Measurements from ENCODE around the gene PSAT1. TPM values are rescaled to one million over a fixed set of nuclear protein-coding genes. Genes with fewer than 3 reads are reported as not detected.

Gene PSAT1
- total and polyA plus RNA-seq, 4 donors = 0.56 to 4.1 (median 2.2) TPM

- intact Hi-C loops (cut with DNase I) = no loop called here
- H3K27ac ChIP-seq (ENCODE audit: low read depth in 1 of 2, low read length in 2 of 2) = no peak overlapping the region
- DNase-seq (no peak), ATAC-seq (ENCODE audit: low FRiP score) (no peak)
- no peaks in the 10 kb centered on the region for H3K4me1 ChIP-seq (ENCODE audit: control insufficient read depth in 1 of 2, insufficient read depth in 2 of 2, low read length in 2 of 2)
- no peaks in the 10 kb centered on the region for H3K27me3 ChIP-seq (ENCODE audit: control insufficient read depth in 1 of 2, insufficient read depth in 2 of 2, low read length in 1 of 2)
- no peaks in the 10 kb centered on the region for H3K36me3 ChIP-seq (ENCODE audit: control insufficient read depth in 1 of 2, insufficient read depth in 2 of 2, low read length in 1 of 2)
- H3K9me3 ChIP-seq (ENCODE audit: control insufficient read depth, low read length) = no peaks in the 10 kb centered on the region
- 75 to 96% methylated on average over 4 of the region's 4 CpGs for WGBS, 2 donors
- H3K4me3 ChIP-seq (ENCODE audit: low read length in 2 of 2) = no peak overlapping the region
Observed at GRCh38 chr9:78320030-78320693, 23.2 kb downstream of the PSAT1 start.

- 98 to 99% methylated on average over 4 of the region's 4 CpGs for WGBS, 2 donors
- DNase-seq (no peak), ATAC-seq (ENCODE audit: low FRiP score) (no peak)
- Histone ChIP-seq H3K9me3 (ENCODE audit: control insufficient read depth, low read length) (no peaks in the 10 kb centered on the region), H3K4me3 (ENCODE audit: low read length in 2 of 2) (no peak overlapping the region), H3K4me1 (ENCODE audit: control insufficient read depth in 1 of 2, insufficient read depth in 2 of 2, low read length in 2 of 2) (no peaks in the 10 kb centered on the region), H3K27ac (ENCODE audit: low read depth in 1 of 2, low read length in 2 of 2) (no peak overlapping the region), H3K36me3 (ENCODE audit: control insufficient read depth in 1 of 2, insufficient read depth in 2 of 2, low read length in 1 of 2) (no peaks in the 10 kb centered on the region), H3K27me3 (ENCODE audit: control insufficient read depth in 1 of 2, insufficient read depth in 2 of 2, low read length in 1 of 2) (no peaks in the 10 kb centered on the region)
- intact Hi-C loops (cut with DNase I) = no loop called here
Observed at GRCh38 chr9:78320875-78321496, 24.1 kb downstream of the PSAT1 start.

- DNase-seq = no peak
- WGBS, 2 donors = 94 to 95% methylated on average over 7 of the region's 7 CpGs
- H3K4me3 ChIP-seq (ENCODE audit: low read length in 2 of 2) = no peak overlapping the region
- H3K27ac ChIP-seq (ENCODE audit: low read depth in 1 of 2, low read length in 2 of 2) = no peak overlapping the region
- no peaks in the 10 kb centered on the region for H3K4me1 ChIP-seq (ENCODE audit: control insufficient read depth in 1 of 2, insufficient read depth in 2 of 2, low read length in 2 of 2)
- no peaks in the 10 kb centered on the region for H3K36me3 ChIP-seq (ENCODE audit: control insufficient read depth in 1 of 2, insufficient read depth in 2 of 2, low read length in 1 of 2)
- no peak for ATAC-seq (ENCODE audit: low FRiP score)
- intact Hi-C loops (cut with DNase I) = no loop called here
- H3K9me3 ChIP-seq (ENCODE audit: control insufficient read depth, low read length) = no peaks in the 10 kb centered on the region
- no peaks in the 10 kb centered on the region for H3K27me3 ChIP-seq (ENCODE audit: control insufficient read depth in 1 of 2, insufficient read depth in 2 of 2, low read length in 1 of 2)
Observed at GRCh38 chr9:78321505-78321904, 24.6 kb downstream of the PSAT1 start.

GRCh38 chr9:78324068-78324650 is 27.2 kb downstream of the PSAT1 start:
- H3K27ac ChIP-seq (ENCODE audit: low read depth in 1 of 2, low read length in 2 of 2) = no peak overlapping the region
- no peaks in the 10 kb centered on the region for H3K36me3 ChIP-seq (ENCODE audit: control insufficient read depth in 1 of 2, insufficient read depth in 2 of 2, low read length in 1 of 2)
- intact Hi-C loops (cut with DNase I) = no loop called here
- DNase-seq (no peak), ATAC-seq (ENCODE audit: low FRiP score) (no peak)
- no peaks in the 10 kb centered on the region for H3K27me3 ChIP-seq (ENCODE audit: control insufficient read depth in 1 of 2, insufficient read depth in 2 of 2, low read length in 1 of 2)
- H3K4me3 ChIP-seq (ENCODE audit: low read length in 2 of 2) = no peak overlapping the region
- H3K9me3 ChIP-seq (ENCODE audit: control insufficient read depth, low read length) = no peaks in the 10 kb centered on the region
- H3K4me1 ChIP-seq (ENCODE audit: control insufficient read depth in 1 of 2, insufficient read depth in 2 of 2, low read length in 2 of 2) = no peaks in the 10 kb centered on the region
- 82 to 92% methylated on average over 10 of the region's 10 CpGs for WGBS, 2 donors

GRCh38 chr9:78324682-78325081 is 27.8 kb downstream of the PSAT1 start:
- H3K9me3 ChIP-seq (ENCODE audit: control insufficient read depth, low read length) = no peaks in the 10 kb centered on the region
- DNase-seq = no peak
- WGBS, 2 donors = 91 to 93% methylated on average over 8 of the region's 8 CpGs
- H3K27me3 ChIP-seq (ENCODE audit: control insufficient read depth in 1 of 2, insufficient read depth in 2 of 2, low read length in 1 of 2) = no peaks in the 10 kb centered on the region
- no peaks in the 10 kb centered on the region for H3K4me1 ChIP-seq (ENCODE audit: control insufficient read depth in 1 of 2, insufficient read depth in 2 of 2, low read length in 2 of 2)
- H3K27ac ChIP-seq (ENCODE audit: low read depth in 1 of 2, low read length in 2 of 2) = no peak overlapping the region
- intact Hi-C loops (cut with DNase I) = no loop called here
- no peak for ATAC-seq (ENCODE audit: low FRiP score)
- no peak overlapping the region for H3K4me3 ChIP-seq (ENCODE audit: low read length in 2 of 2)
- H3K36me3 ChIP-seq (ENCODE audit: control insufficient read depth in 1 of 2, insufficient read depth in 2 of 2, low read length in 1 of 2) = no peaks in the 10 kb centered on the region

- WGBS, 2 donors = 60 to 62% methylated on average over 6 of the region's 6 CpGs
- H3K27me3 ChIP-seq (ENCODE audit: control insufficient read depth in 1 of 2, insufficient read depth in 2 of 2, low read length in 1 of 2) = no peaks in the 10 kb centered on the region
- DNase-seq (no peak), ATAC-seq (ENCODE audit: low FRiP score) (no peak)
- H3K4me1 ChIP-seq (ENCODE audit: control insufficient read depth in 1 of 2, insufficient read depth in 2 of 2, low read length in 2 of 2) = no peaks in the 10 kb centered on the region
- no peaks in the 10 kb centered on the region for H3K9me3 ChIP-seq (ENCODE audit: control insufficient read depth, low read length)
- H3K27ac ChIP-seq (ENCODE audit: low read depth in 1 of 2, low read length in 2 of 2) = no peak overlapping the region
- intact Hi-C loops (cut with DNase I) = no loop called here
- H3K4me3 ChIP-seq (ENCODE audit: low read length in 2 of 2) = no peak overlapping the region
- no peaks in the 10 kb centered on the region for H3K36me3 ChIP-seq (ENCODE audit: control insufficient read depth in 1 of 2, insufficient read depth in 2 of 2, low read length in 1 of 2)
Observed at GRCh38 chr9:78325343-78325742, 28.4 kb downstream of the PSAT1 start.

GRCh38 chr9:78325846-78326360 is 29.0 kb downstream of the PSAT1 start:
- DNase-seq = no peak
- no peaks in the 10 kb centered on the region for H3K4me1 ChIP-seq (ENCODE audit: control insufficient read depth in 1 of 2, insufficient read depth in 2 of 2, low read length in 2 of 2)

GRCh38 chr9:78326564-78326963 is 29.6 kb downstream of the PSAT1 start:
- Histone ChIP-seq H3K9me3 (ENCODE audit: control insufficient read depth, low read length) (no peaks in the 10 kb centered on the region), H3K4me1 (ENCODE audit: control insufficient read depth in 1 of 2, insufficient read depth in 2 of 2, low read length in 2 of 2) (no peaks in the 10 kb centered on the region), H3K4me3 (ENCODE audit: low read length in 2 of 2) (no peak overlapping the region), H3K27me3 (ENCODE audit: control insufficient read depth in 1 of 2, insufficient read depth in 2 of 2, low read length in 1 of 2) (no peaks in the 10 kb centered on the region), H3K36me3 (ENCODE audit: control insufficient read depth in 1 of 2, insufficient read depth in 2 of 2, low read length in 1 of 2) (no peaks in the 10 kb centered on the region), H3K27ac (ENCODE audit: low read depth in 1 of 2, low read length in 2 of 2) (no peak overlapping the region)
- no peak for DNase-seq
- no peak for ATAC-seq (ENCODE audit: low FRiP score)
- intact Hi-C loops (cut with DNase I) = no loop called here
- WGBS, 2 donors = 88 to 90% methylated on average over 2 of the region's 2 CpGs

More at GRCh38 chr9:78325846-78326360, 29.0 kb downstream of the PSAT1 start:
- no peaks in the 10 kb centered on the region for H3K9me3 ChIP-seq (ENCODE audit: control insufficient read depth, low read length)
- intact Hi-C loops (cut with DNase I) = no loop called here
- H3K27me3 ChIP-seq (ENCODE audit: control insufficient read depth in 1 of 2, insufficient read depth in 2 of 2, low read length in 1 of 2) = no peaks in the 10 kb centered on the region
- H3K27ac ChIP-seq (ENCODE audit: low read depth in 1 of 2, low read length in 2 of 2) = no peak overlapping the region
- H3K4me3 ChIP-seq (ENCODE audit: low read length in 2 of 2) = no peak overlapping the region
- H3K36me3 ChIP-seq (ENCODE audit: control insufficient read depth in 1 of 2, insufficient read depth in 2 of 2, low read length in 1 of 2) = no peaks in the 10 kb centered on the region
- ATAC-seq (ENCODE audit: low FRiP score) = no peak
- 90 to 93% methylated on average over 5 of the region's 5 CpGs for WGBS, 2 donors

GRCh38 chr9:78332381-78332780 is 35.5 kb downstream of the PSAT1 start:
- H3K4me3 ChIP-seq (ENCODE audit: low read length in 2 of 2) = no peak overlapping the region
- intact Hi-C loops (cut with DNase I) = no loop called here
- H3K9me3 ChIP-seq (ENCODE audit: control insufficient read depth, low read length) = peaks cover 2% of the 10 kb centered on the region
- no peaks in the 10 kb centered on the region for H3K27me3 ChIP-seq (ENCODE audit: control insufficient read depth in 1 of 2, insufficient read depth in 2 of 2, low read length in 1 of 2)
- ATAC-seq (ENCODE audit: low FRiP score) (no peak), DNase-seq (no peak)
- H3K27ac ChIP-seq (ENCODE audit: low read depth in 1 of 2, low read length in 2 of 2) = no peak overlapping the region
- H3K4me1 ChIP-seq (ENCODE audit: control insufficient read depth in 1 of 2, insufficient read depth in 2 of 2, low read length in 2 of 2) = no peaks in the 10 kb centered on the region
- 88 to 89% methylated on average over 3 of the region's 3 CpGs for WGBS, 2 donors
- H3K36me3 ChIP-seq (ENCODE audit: control insufficient read depth in 1 of 2, insufficient read depth in 2 of 2, low read length in 1 of 2) = no peaks in the 10 kb centered on the region
